Hypothalamus (tissue), 51 donors: ENCODE results near the gene COX6A1.

ENCODE experiments used
- DNase-seq, 51 donors: peaks; one replicate each; lab custom pipeline; 2025; lab: John Stamatoyannopoulos, UW

The COX6A1 gene

DNA sequence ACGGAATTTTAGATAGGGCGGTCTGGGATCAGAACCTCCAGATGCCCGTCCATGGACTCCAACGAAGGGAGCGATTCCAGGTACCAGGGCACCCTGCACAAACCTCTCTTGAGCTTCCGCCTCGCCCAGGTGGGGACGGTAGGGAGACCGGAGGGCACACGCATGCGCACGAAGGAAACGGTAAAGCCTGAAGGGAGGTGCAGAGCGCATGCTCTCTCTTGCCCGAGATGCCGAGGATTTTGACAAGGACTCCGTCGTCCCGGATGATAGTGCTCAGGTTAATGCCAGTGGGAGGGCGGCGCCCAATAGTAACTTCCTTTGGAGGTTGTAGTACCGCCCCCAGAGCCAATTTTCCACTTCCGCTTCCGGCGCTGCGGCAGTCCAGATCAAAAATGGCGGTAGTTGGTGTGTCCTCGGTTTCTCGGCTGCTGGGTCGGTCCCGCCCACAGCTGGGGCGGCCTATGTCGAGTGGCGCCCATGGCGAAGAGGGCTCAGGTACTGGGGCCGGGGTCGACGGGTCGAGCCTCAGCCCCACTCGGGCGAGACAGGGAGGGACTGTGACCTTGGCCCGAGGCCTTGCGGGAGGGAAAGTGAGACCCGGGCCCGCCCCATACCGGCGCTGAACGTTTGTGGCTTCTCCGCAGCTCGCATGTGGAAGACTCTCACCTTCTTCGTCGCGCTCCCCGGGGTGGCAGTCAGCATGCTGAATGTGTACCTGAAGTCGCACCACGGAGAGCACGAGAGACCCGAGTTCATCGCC, at the start of gene COX6A1:
COX6A1 (plus strand) TSS at position 379 of the 760 bp plus-strand sequence; CDS start at position 393, 14 bp downstream.
- peak; percentile 47 to 96 (median 88) for DNase-seq

DNA sequence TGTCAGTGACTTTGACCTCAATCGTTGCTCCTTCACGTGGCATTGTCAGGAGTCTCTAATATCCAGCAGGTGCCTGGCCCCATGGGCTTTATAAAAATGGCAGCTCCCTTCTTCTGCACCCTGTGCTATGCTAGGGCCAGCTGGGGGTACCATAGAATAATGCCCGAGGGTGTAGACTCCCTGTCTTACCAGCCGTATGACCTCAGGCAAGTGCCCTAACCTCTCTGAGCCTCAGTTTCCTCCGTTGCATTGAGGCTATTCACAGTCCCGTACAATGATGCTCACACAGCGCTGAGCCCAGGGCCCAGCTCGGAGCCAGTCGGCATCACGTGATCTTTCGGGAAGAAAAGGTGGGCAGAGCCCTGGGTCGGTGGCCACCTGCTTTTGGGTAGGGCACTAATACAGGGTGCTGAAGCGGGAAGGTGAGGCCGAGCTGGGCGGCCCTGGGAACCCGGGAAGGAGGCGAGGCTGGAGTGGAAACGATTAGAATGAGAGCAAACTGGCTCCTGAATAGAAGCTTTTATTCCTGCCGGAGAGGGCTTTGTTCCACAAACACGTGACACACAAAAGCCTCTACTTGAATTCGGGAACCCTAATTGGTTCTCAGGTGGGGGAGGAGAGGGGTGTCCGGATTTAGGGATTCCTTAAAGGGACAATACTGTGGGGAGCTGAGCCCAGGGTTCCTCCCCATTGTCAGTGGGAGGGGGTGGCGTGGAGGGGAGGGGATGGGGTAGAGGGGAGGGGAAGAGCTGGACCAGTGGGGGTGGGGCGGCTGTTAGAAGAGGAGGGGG, 49.0 kb upstream of the COX6A1 start:
- DNase-seq: peak in 25 of 51 donors; percentile 5 to 78 (median 27)

GRCh38 chr12:120390540-120391120, 47.3 kb upstream of the COX6A1 start:
- DNase-seq: no peak

GRCh38 chr12:120394483-120395367, 43.2 kb upstream of the COX6A1 start:
- no peak for DNase-seq

DNA sequence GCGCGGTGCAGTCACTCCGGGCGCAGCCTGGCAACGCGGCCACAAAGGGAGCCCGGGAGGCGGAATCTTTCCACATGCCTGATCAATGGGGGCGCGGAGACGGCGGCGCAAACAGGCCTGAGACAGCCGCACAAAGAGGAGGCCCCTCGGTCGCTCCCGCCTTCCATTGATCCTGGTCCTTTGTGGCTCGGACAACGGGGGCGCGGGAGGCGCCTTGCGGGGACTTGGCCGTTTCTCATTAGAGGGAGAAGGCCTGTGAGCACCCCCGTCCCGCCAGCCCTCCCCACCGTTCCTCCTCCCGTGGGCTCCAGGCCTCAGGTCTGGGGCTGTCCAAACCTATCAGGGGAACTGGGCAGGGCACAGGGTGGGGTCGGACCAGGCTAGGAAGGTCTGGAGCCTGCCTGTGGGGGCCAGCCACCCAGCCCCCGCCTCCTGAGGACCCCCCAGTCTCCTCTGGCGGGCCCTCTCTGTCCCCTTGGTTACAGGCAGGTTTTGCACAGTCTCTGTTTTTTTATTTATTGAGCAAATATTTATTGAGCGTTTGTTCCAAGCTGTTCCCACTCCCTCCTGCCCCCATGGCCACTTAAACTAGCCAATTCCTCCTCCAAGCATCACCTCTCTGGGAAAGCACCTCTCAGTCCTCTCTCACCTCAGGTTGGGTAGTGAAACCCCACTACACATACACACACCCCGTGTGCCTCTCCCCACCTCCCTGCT, 39.9 kb upstream of the COX6A1 start:
- peak in 27 of 51 donors; percentile 2 to 60 (median 33) for DNase-seq

- no peak for DNase-seq
These were observed 38.4 kb upstream of the COX6A1 start for GRCh38 chr12:120399531-120399930.

DNA sequence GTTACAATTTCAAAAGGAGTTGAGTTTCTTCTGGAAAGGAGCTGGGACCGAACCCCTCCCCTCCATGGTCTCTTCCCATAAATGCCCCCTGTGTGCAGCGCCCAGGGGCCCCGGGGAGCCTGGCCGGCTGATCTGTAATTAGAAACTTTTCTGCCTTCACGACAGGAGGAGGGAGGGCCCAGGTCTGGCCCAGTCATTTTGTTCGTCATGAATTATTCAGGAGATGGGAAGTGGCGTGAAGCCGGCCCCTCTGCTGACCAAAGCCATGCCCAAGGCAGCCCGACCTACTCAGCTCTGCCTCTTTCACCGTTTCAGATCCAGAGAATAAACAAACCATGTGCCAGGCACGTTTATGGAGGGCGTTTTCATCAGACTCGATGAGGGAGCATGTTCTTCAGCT, 35.7 kb upstream of the COX6A1 start:
- DNase-seq: peak in 21 of 51 donors; percentile 1 to 32 (median 9)

DNA sequence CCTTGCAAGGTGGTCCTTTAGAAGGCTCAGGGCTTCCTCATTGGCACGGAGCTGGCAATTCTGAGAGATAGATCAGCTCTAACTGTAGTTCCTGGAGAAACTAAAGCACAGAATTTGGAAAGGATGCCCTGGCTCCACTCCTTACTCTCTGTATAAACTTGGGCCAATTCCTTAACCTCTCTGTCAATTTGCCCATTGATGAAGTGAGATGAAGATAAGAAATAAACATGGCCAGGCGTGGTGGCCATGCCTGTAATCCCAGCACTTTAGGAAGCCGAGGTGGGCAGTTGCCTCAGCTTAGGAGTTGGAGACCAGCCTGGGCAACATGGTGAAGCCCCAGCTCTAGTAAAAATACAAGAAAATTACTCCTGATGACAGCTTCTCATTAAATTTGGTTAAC, 34.0 kb upstream of the COX6A1 start:
- no peak for DNase-seq

GRCh38 chr12:120404271-120404670, 33.6 kb upstream of the COX6A1 start:
- no peak for DNase-seq

DNA sequence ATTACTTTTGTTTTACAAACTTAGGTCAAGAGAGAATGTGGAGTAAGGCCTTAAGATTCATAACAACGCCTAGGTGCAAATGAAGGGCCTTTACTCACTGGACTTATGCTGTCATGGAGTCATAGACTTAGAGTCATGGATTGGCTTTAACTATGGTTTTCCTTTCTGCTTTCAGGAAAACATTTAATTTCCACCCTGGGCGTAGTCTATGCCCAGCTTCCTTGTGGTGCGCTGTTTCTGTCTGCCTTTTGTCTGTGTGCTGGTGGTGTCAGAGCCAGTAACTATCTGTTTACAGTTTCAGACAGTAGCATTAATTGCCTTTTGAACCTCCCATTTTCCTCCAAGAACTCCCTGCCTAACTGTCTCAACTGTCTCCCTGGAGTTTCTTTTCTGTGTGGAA, 31.8 kb upstream of the COX6A1 start:
- no peak for DNase-seq

GRCh38 chr12:120406553-120406952, 31.4 kb upstream of the COX6A1 start:
- DNase-seq: no peak

DNA sequence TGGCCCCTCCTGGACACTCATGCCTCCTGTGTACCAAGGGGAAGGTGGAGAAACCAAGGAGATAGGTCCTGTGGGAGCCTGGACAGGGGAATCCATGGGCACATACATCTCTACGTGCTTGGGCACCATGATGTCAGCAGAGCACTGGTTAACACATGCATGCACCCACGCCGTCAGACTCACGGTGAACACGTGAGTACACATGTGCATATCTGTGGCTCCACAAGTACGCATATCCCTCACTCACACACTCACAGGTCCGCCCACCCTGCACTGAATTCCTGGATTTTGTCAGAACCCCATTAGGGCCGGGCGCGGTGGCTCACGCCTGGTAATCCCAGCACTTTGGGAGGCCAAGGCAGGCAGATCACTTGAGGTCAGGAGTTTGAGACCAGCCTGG, 29.1 kb upstream of the COX6A1 start:
- no peak for DNase-seq

GRCh38 chr12:120412421-120412820, 25.5 kb upstream of the COX6A1 start:
- DNase-seq: no peak

DNA sequence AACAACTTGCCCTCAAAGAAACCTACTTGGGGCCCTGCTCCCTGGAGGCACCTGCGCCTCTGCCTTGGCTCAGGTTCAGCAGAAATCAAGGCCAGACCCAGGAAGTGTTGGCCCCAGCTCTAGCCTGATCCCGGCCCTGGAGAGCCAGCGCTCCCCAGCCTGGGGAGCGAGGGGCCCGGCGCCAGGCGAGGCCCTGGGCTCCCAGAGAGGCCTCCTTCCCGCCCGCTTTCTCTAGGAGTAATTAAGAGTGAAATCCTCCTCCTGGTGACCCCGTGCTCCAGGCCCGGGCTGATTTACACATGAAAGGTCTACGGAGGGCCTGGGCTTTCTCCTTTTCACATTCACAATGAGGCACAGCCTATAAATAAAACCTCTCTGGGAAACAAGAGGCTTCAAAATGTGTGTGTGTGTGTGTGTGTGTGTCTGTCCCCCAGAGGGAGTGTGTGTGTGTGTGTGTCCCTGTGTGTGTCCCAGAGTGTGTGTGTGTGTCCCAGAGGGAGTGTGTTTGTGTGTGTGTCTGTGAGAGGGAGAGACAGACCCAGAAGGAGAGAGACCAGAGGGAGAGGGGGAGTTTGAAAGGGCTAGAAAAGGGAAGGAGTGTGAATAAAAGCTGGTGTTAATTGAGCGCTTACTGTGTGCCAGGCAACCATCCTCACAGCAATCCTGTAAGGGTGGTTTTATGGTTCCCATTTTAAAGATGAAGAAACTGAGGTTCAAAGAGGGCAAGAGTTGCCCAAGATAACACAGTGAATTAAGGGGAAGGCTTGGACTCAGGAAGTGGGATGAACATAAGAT, 23.8 kb upstream of the COX6A1 start:
- peak in 32 of 51 donors; percentile 3 to 66 (median 26) for DNase-seq

DNA sequence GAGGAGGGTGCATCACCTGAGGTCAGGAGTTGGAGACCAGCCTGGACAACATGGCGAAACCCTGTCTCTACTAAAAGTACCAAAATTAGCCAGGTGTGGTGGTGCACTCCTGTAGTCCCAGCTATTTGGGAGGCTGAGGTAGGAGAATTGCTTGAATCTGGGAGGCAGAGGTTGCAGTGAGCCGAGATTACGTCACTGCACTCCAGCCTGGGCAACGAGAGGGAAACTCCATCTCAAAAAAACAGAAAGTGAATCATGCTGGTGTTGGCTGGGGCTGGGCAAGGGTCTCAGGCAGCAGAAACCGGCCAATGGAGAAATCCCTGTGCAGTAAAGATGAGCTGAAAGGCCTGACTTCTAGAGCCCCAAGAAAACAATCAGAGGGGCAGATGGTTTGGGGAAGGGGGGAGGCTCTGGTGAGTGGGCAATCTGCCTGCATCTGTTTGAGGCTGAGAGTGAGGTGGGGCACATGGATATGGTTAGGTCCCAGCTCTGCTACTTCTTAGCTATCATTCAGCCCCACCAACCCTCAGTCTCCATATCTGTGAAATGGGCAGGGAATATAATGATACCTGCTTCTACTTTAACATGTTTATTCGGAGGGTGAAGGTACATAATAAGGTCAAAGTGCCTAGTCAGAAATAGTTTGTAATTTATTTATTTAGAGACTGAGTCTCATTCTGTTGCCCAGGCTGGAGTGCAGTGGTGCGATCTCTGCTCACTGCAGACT, 21.3 kb upstream of the COX6A1 start:
- DNase-seq: no peak

GRCh38 chr12:120417917-120418580, 19.9 kb upstream of the COX6A1 start:
- no peak for DNase-seq

DNA sequence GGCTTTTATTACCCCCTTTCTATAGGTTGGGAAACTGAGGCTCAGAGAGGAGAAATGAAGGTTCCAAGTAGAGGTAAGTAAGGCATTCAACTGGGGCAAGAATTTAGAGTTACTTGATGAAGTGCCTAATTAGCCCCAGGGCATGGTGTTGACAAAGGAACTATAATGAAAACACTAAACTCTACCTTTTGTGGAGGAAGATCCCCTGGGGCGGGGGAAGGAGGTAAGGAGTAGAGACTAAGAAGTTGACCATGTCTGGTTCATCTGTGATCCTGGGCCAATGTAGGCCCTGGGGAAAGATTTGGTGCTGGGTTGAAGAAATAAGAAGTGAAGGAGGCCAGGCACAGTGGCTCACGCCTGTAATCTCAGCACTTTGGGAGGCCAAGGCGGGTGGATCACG, 16.2 kb upstream of the COX6A1 start:
- no peak for DNase-seq
